Parathyroid adenoma (tissue), 2 donors: Measurements from ENCODE around the gene PPEF2.

Source experiments
- H2AFZ ChIP-seq: fragments of 300-600 bp; sonication (generic); one replicate; pipeline ENCODE4 v1.7.0; 2017; ENCODE audit warnings: antibody characterized with exemption, mild to moderate bottlenecking
- H3K27ac ChIP-seq: fragments of 300-600 bp; sonication (generic); one replicate; pipeline ENCODE4 v1.7.0; 2017
- H3K27me3 ChIP-seq: fragments of 300-600 bp; sonication (generic); one replicate; pipeline ENCODE4 v1.7.0; 2017; ENCODE audit warnings: low read length; ENCODE audit not compliant: control insufficient read depth, insufficient read depth
- H3K36me3 ChIP-seq: fragments of 300-600 bp; sonication (generic); one replicate; pipeline ENCODE4 v1.7.0; 2017; ENCODE audit warnings: low read length; ENCODE audit not compliant: control insufficient read depth, insufficient read depth
- H3K4me1 ChIP-seq: fragments of 300-600 bp; sonication (generic); one replicate; pipeline ENCODE4 v1.7.0; 2017; ENCODE audit warnings: control low read depth
- H3K4me2 ChIP-seq: fragments of 300-600 bp; sonication (generic); one replicate; pipeline ENCODE4 v1.7.0; 2017; ENCODE audit warnings: low read length
- H3K4me3 ChIP-seq: fragments of 300-600 bp; sonication (generic); one replicate; pipeline ENCODE4 v1.7.0; 2017; ENCODE audit warnings: low read depth, low read length
- H3K79me2 ChIP-seq: fragments of 300-600 bp; sonication (generic); one replicate; pipeline ENCODE4 v1.7.0; 2017; ENCODE audit warnings: control low read depth
- H3K9ac ChIP-seq: fragments of 300-600 bp; sonication (generic); one replicate; pipeline ENCODE4 v1.7.0; 2017; ENCODE audit warnings: mild to moderate bottlenecking
- H3K9me3 ChIP-seq: fragments of 300-600 bp; sonication (generic); one replicate; pipeline ENCODE4 v1.7.0; 2017; ENCODE audit warnings: low read length; ENCODE audit not compliant: control insufficient read depth
- TF ChIP-seq, protein P1 (sequence below): fragments of 300-600 bp; sonication (generic); IDR thresholded peaks from one replicate; pipeline ENCODE4 v1.7.0; 2017; ENCODE audit warnings: antibody characterized with exemption, mild to moderate bottlenecking
- donor health status: primary hyperparathyroidism.

Gene PPEF2

DNA sequence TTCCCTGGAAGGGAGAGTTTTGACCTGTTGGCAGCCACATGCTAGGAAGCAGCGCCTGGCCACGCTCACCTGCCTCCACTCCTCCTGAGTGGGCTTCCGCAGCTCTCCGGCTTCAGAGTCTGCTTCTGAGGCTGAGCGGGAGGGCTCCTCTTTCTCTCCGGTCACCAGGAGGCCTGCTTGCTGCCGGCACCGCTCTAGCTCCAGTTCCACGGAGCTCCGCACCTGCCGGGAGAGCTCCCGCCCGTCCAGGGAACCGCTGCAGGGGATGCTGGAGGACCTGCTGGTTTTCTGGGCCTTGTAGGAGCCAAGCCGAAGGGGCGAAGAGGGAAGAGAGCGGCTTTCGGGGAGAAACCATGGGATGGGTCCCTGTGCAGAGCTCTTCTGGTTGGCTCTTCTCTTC, 26.0 kb downstream of the PPEF2 start:
- H3K27me3 ChIP-seq, result no peaks in the 10 kb centered on the region
- no peaks in the 10 kb centered on the region for H3K9me3 ChIP-seq
- no peak overlapping the region for H2AFZ ChIP-seq
- H3K4me3 ChIP-seq, result no peak overlapping the region
- no peaks in the 10 kb centered on the region for H3K36me3 ChIP-seq
- H3K9ac ChIP-seq, result no peak overlapping the region
- no peaks in the 10 kb centered on the region for H3K4me1 ChIP-seq
- H3K4me2 ChIP-seq, result no peak overlapping the region
- H3K27ac ChIP-seq, result no peak overlapping the region
- no peaks in the 10 kb centered on the region for H3K79me2 ChIP-seq
- TF ChIP-seq, protein P1, sequence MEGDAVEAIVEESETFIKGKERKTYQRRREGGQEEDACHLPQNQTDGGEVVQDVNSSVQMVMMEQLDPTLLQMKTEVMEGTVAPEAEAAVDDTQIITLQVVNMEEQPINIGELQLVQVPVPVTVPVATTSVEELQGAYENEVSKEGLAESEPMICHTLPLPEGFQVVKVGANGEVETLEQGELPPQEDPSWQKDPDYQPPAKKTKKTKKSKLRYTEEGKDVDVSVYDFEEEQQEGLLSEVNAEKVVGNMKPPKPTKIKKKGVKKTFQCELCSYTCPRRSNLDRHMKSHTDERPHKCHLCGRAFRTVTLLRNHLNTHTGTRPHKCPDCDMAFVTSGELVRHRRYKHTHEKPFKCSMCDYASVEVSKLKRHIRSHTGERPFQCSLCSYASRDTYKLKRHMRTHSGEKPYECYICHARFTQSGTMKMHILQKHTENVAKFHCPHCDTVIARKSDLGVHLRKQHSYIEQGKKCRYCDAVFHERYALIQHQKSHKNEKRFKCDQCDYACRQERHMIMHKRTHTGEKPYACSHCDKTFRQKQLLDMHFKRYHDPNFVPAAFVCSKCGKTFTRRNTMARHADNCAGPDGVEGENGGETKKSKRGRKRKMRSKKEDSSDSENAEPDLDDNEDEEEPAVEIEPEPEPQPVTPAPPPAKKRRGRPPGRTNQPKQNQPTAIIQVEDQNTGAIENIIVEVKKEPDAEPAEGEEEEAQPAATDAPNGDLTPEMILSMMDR, result no peak

DNA sequence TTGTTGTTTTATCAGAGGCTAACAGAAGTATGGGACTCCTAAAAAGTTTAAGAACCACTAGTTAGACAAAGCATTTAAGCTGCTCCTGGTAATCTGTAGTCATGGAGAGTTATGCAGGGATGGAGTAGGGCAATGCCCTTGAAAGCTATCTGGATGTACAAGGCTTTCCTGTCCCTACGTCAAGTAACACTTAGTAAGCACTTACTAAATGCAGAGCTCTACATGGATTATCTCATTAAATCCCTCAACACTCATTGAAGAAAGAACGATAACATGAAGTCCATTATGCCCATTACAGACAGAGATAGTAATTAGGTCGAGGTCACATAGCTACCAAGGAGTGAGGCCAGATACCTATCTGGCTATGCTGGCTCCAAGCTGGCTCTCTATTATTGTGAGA, 33.2 kb downstream of the PPEF2 start:
- no peak overlapping the region for H3K4me2 ChIP-seq
- TF ChIP-seq, protein P1, result no peak
- no peak overlapping the region for H3K27ac ChIP-seq
- no peak overlapping the region for H2AFZ ChIP-seq
- no peaks in the 10 kb centered on the region for H3K9me3 ChIP-seq
- H3K4me1 ChIP-seq, result no peaks in the 10 kb centered on the region
- no peaks in the 10 kb centered on the region for H3K27me3 ChIP-seq
- H3K36me3 ChIP-seq, result no peaks in the 10 kb centered on the region
- no peak overlapping the region for H3K4me3 ChIP-seq
- no peak overlapping the region for H3K9ac ChIP-seq
- no peaks in the 10 kb centered on the region for H3K79me2 ChIP-seq

- Histone ChIP-seq H3K27me3 (no peaks in the 10 kb centered on the region), H3K9ac (no peak overlapping the region), H3K4me3 (no peak overlapping the region), H3K27ac (no peak overlapping the region), H3K9me3 (no peaks in the 10 kb centered on the region), H2AFZ (no peak overlapping the region), H3K36me3 (no peaks in the 10 kb centered on the region), H3K4me1 (no peaks in the 10 kb centered on the region), H3K79me2 (no peaks in the 10 kb centered on the region), H3K4me2 (no peak overlapping the region)
- TF ChIP-seq, protein P1, result no peak
Measured at GRCh38 chr4:75867130-75867529, 35.1 kb downstream of the PPEF2 start.

DNA sequence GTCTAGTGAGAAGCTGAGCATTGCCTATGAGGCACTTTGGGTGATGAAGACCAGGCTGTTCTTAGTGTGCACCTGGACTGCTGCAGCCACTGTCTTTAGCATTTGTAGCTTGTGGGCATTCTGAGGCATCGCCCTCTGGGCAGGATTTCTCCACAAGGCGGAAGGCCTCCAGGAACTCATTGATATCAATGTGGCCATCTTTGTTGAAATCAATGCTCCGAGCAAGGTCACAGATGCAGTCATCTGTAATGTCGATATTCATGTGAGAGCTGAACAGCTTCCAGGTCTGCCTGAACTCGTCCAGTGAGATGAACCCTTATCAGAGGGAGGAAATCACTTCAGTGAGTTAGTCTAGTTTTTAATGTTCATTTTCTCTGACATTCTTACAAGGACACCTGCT, 41.6 kb downstream of the PPEF2 start:
- TF ChIP-seq, protein P1, result no peak
- Histone ChIP-seq H3K4me3 (no peak overlapping the region), H3K27me3 (no peaks in the 10 kb centered on the region), H3K4me2 (peak overlapping the region; percentile 49), H3K9me3 (no peaks in the 10 kb centered on the region), H2AFZ (peak overlapping the region; percentile 58), H3K4me1 (no peaks in the 10 kb centered on the region), H3K27ac (peak overlapping the region; percentile 11), H3K79me2 (no peaks in the 10 kb centered on the region), H3K9ac (no peak overlapping the region), H3K36me3 (no peaks in the 10 kb centered on the region)

- Histone ChIP-seq H3K27ac (no peak overlapping the region), H3K9ac (no peak overlapping the region), H3K4me2 (no peak overlapping the region), H3K9me3 (no peaks in the 10 kb centered on the region), H2AFZ (no peak overlapping the region), H3K4me1 (no peaks in the 10 kb centered on the region), H3K4me3 (no peak overlapping the region), H3K79me2 (no peaks in the 10 kb centered on the region), H3K27me3 (no peaks in the 10 kb centered on the region), H3K36me3 (no peaks in the 10 kb centered on the region)
- TF ChIP-seq, protein P1, result no peak
Measured at GRCh38 chr4:75858721-75859120, 43.5 kb downstream of the PPEF2 start.
